Trophoblast cell (in vitro differentiated cells and primary cell): Measurements from ENCODE around the gene PAX8.
A peak's percentile ranks its signal among the peaks of the same experiment; 100 is the strongest.

ENCODE experiments used
- DNase-seq, 2 donors: peaks; one replicate each; pipeline ENCODE4 v3.0.0-alpha.2; 2016
- H2AFZ ChIP-seq: 2 replicates; pipeline ENCODE4 v1.6.1; 2013; ENCODE audit warnings: low read length, moderate library complexity, mild to moderate bottlenecking; ENCODE audit not compliant: insufficient read depth, poor library complexity
- H2AK5ac ChIP-seq: 2 replicates; pipeline ENCODE4 v1.6.1; 2013; ENCODE audit warnings: mild to moderate bottlenecking, low read length
- H2BK120ac ChIP-seq: 2 replicates; pipeline ENCODE4 v1.6.1; 2013; ENCODE audit warnings: low read length, mild to moderate bottlenecking, moderate library complexity; ENCODE audit not compliant: insufficient read depth, poor library complexity
- H2BK12ac ChIP-seq: 2 replicates; pipeline ENCODE4 v1.6.1; 2013; ENCODE audit warnings: mild to moderate bottlenecking, low read length, moderate library complexity
- H2BK5ac ChIP-seq: 2 replicates; pipeline ENCODE4 v1.6.1; 2013; ENCODE audit warnings: low read length, low read depth, moderate library complexity, mild to moderate bottlenecking; ENCODE audit not compliant: poor library complexity
- H3K14ac ChIP-seq: 2 replicates; pipeline ENCODE4 v1.6.1; 2013; ENCODE audit warnings: mild to moderate bottlenecking, low read length
- H3K18ac ChIP-seq: 2 replicates; pipeline ENCODE4 v1.6.1; 2013; ENCODE audit warnings: mild to moderate bottlenecking, low read length
- H3K23ac ChIP-seq: 2 replicates; pipeline ENCODE4 v1.6.1; 2013; ENCODE audit warnings: low read length
- H3K27ac ChIP-seq: 2 replicates; pipeline ENCODE4 v1.5.1; 2013; ENCODE audit warnings: low read depth, mild to moderate bottlenecking, inconsistent platforms, low read length, moderate library complexity
- H3K27me3 ChIP-seq: 2 replicates; pipeline ENCODE4 v1.6.1; 2013; ENCODE audit warnings: inconsistent platforms, mild to moderate bottlenecking, low read length, moderate library complexity; ENCODE audit not compliant: insufficient read depth
- H3K36me3 ChIP-seq, 2 experiments: 1 replicate in 1 of 2; 2 replicates in 1 of 2; pipeline ENCODE4 v1.6.1; 2013; ENCODE audit warnings: low read length in 2 of 2, mild to moderate bottlenecking in 2 of 2, moderate library complexity in 1 of 2; ENCODE audit not compliant: insufficient read depth in 2 of 2, control insufficient read depth in 1 of 2
- H3K4ac ChIP-seq: 2 replicates; pipeline ENCODE4 v1.6.1; 2013; ENCODE audit warnings: low read depth, mild to moderate bottlenecking, low read length, moderate library complexity
- H3K4me1 ChIP-seq, 2 experiments: 1 replicate in 1 of 2; 2 replicates in 1 of 2; pipeline ENCODE4 v1.6.1; 2013; ENCODE audit warnings: low read length in 2 of 2, mild to moderate bottlenecking in 2 of 2, moderate library complexity in 1 of 2; ENCODE audit not compliant: insufficient read depth in 2 of 2, control insufficient read depth in 1 of 2
- H3K4me2 ChIP-seq: 2 replicates; pipeline ENCODE4 v1.6.1; 2013; ENCODE audit warnings: inconsistent platforms, mild to moderate bottlenecking, low read length, moderate library complexity
- H3K4me3 ChIP-seq: 2 replicates; pipeline ENCODE4 v1.5.1; 2013; ENCODE audit warnings: mild to moderate bottlenecking, low read depth, low read length, inconsistent platforms
- H3K79me1 ChIP-seq: one replicate; pipeline ENCODE4 v1.6.1; 2013; ENCODE audit warnings: low read length
- H3K79me2 ChIP-seq: 2 replicates; pipeline ENCODE4 v1.6.1; 2013; ENCODE audit warnings: low read length, mild to moderate bottlenecking; ENCODE audit not compliant: control insufficient read depth, insufficient read depth, poor library complexity
- H3K9ac ChIP-seq: 2 replicates; pipeline ENCODE4 v1.6.1; 2013; ENCODE audit warnings: mild to moderate bottlenecking, low read length
- H3K9me3 ChIP-seq: 2 replicates; pipeline ENCODE4 v1.6.1; 2013; ENCODE audit warnings: low read depth, mild to moderate bottlenecking, control low read depth, inconsistent platforms, low read length; ENCODE audit not compliant: insufficient read depth
- H4K12ac ChIP-seq: 2 replicates; pipeline ENCODE4 v1.6.1; 2013; ENCODE audit warnings: low read depth, mild to moderate bottlenecking, low read length, moderate library complexity
- H4K8ac ChIP-seq: 2 replicates; pipeline ENCODE4 v1.6.1; 2013; ENCODE audit warnings: low read depth, mild to moderate bottlenecking, low read length, moderate library complexity
- H4K91ac ChIP-seq: one replicate; pipeline ENCODE4 v1.6.1; 2013; ENCODE audit warnings: low read depth, mild to moderate bottlenecking, low read length, moderate library complexity
- WGBS: extraction: QIAGEN DNeasy Blood & Tissue Kit; methylation state at CpG from one replicate; pipeline ENCODE4 v1.1.7; 2013; ENCODE audit warnings: missing lambda C conversion rate; ENCODE audit not compliant: insufficient read length, insufficient coverage; ENCODE audit errors: extremely low coverage; 5-methylcytosine and 5-hydroxymethylcytosine counted together

Gene PAX8

GRCh38 chr2:113207021-113207420 is 71.7 kb downstream of the PAX8 start:
- peaks cover 0 to 1% of the 10 kb centered on the region in 2 experiments for H3K36me3 ChIP-seq
- H3K23ac ChIP-seq: no peak overlapping the region
- H2AFZ ChIP-seq: no peak overlapping the region
- H3K9ac ChIP-seq: no peak overlapping the region
- H3K79me2 ChIP-seq: no peaks in the 10 kb centered on the region
- H3K18ac ChIP-seq: no peak overlapping the region
- no peak overlapping the region for H3K4ac ChIP-seq
- no peak overlapping the region for H4K12ac ChIP-seq
- no peak overlapping the region for H3K14ac ChIP-seq
- H4K91ac ChIP-seq: no peak overlapping the region
- no peak overlapping the region for H3K27ac ChIP-seq
- H2BK120ac ChIP-seq: no peak overlapping the region
- DNase-seq: no peak
- H3K27me3 ChIP-seq: no peaks in the 10 kb centered on the region
- H2BK5ac ChIP-seq: no peak overlapping the region
- H3K79me1 ChIP-seq: no peaks in the 10 kb centered on the region
- WGBS: no CpG with 5 or more reads among the region's 2 CpGs
- H3K4me2 ChIP-seq: no peak overlapping the region
- no peaks in the 10 kb centered on the region for H3K9me3 ChIP-seq
- H3K4me1 ChIP-seq: peaks cover 0 to 3% of the 10 kb centered on the region in 2 experiments
- H4K8ac ChIP-seq: no peak overlapping the region
- no peak overlapping the region for H2AK5ac ChIP-seq
- H2BK12ac ChIP-seq: no peak overlapping the region
- H3K4me3 ChIP-seq: no peak overlapping the region

GRCh38 chr2:113206251-113206650 is 72.5 kb downstream of the PAX8 start:
- no peak overlapping the region for H2BK5ac ChIP-seq
- no peaks in the 10 kb centered on the region for H3K79me2 ChIP-seq
- no peaks in the 10 kb centered on the region for H3K9me3 ChIP-seq
- H3K14ac ChIP-seq: no peak overlapping the region
- H3K9ac ChIP-seq: no peak overlapping the region
- DNase-seq: no peak
- H3K4me2 ChIP-seq: no peak overlapping the region
- WGBS: no CpG with 5 or more reads among the region's 6 CpGs
- no peak overlapping the region for H2BK120ac ChIP-seq
- no peak overlapping the region for H3K4ac ChIP-seq
- H2AFZ ChIP-seq: no peak overlapping the region
- no peaks in the 10 kb centered on the region for H3K27me3 ChIP-seq
- no peak overlapping the region for H3K4me3 ChIP-seq
- H4K91ac ChIP-seq: no peak overlapping the region
- no peak overlapping the region for H3K18ac ChIP-seq
- no peak overlapping the region for H3K23ac ChIP-seq
- H4K8ac ChIP-seq: no peak overlapping the region
- H2AK5ac ChIP-seq: no peak overlapping the region
- H3K79me1 ChIP-seq: no peaks in the 10 kb centered on the region
- H2BK12ac ChIP-seq: no peak overlapping the region
- H3K4me1 ChIP-seq: peaks cover 0 to under 1% of the 10 kb centered on the region in 2 experiments
- H4K12ac ChIP-seq: no peak overlapping the region
- H3K36me3 ChIP-seq: peaks cover 6 to 8% of the 10 kb centered on the region in 2 experiments
- no peak overlapping the region for H3K27ac ChIP-seq

DNA sequence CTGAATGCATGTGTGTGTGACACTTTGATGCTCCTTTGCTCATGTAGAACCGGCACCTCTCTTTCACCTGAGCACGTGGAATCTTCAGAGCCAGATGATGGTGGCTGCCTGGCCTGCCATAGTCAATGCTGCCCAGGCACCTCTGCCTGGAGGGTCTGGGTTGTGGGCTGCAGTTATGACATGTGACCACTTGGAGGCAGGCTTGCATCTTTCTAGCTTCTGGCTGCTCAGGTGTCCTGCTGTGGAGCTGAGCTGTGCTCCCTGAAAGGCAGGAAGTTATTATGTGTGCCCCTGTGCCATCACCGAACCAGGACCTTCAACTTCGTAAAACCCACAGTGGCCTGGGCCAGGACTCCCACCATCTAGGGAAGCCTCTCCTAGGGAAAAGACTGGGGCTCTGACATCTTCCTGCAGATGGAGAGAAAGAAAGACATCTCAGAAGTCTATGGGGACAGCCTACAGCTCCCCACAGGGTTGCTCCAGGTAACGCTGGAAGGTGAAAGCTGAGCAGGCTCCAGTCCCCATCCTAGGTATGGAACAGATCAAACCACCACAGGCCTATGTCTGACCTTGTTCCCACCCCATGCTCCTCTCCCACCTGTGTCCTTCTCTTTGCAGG is 74.7 kb downstream of the PAX8 start:
- H3K79me1 ChIP-seq: peaks cover under 1% of the 10 kb centered on the region
- no peak overlapping the region for H2AFZ ChIP-seq
- H3K27ac ChIP-seq: no peak overlapping the region
- H3K79me2 ChIP-seq: no peaks in the 10 kb centered on the region
- H2BK5ac ChIP-seq: no peak overlapping the region
- H3K4me2 ChIP-seq: no peak overlapping the region
- H4K91ac ChIP-seq: no peak overlapping the region
- H3K4ac ChIP-seq: no peak overlapping the region
- H2BK12ac ChIP-seq: no peak overlapping the region
- peak; percentile 75 to 88 for DNase-seq
- no peaks in the 10 kb centered on the region for H3K9me3 ChIP-seq
- no peak overlapping the region for H3K9ac ChIP-seq
- peaks cover 13 to 16% of the 10 kb centered on the region in 2 experiments for H3K36me3 ChIP-seq
- no peak overlapping the region for H3K4me3 ChIP-seq
- no peak overlapping the region for H2BK120ac ChIP-seq
- no peaks in the 10 kb centered on the region for H3K4me1 ChIP-seq
- no peaks in the 10 kb centered on the region for H3K27me3 ChIP-seq
- H4K8ac ChIP-seq: no peak overlapping the region
- no peak overlapping the region for H4K12ac ChIP-seq
- no peak overlapping the region for H3K14ac ChIP-seq
- no peak overlapping the region for H3K23ac ChIP-seq
- no peak overlapping the region for H2AK5ac ChIP-seq
- no CpG with 5 or more reads among the region's 5 CpGs for WGBS
- H3K18ac ChIP-seq: no peak overlapping the region

- H3K18ac ChIP-seq: no peak overlapping the region
- H3K23ac ChIP-seq: no peak overlapping the region
- no peak for DNase-seq
- H2BK5ac ChIP-seq: no peak overlapping the region
- no peaks in the 10 kb centered on the region for H3K27me3 ChIP-seq
- peaks cover 3% of the 10 kb centered on the region in 2 experiments for H3K4me1 ChIP-seq
- H3K36me3 ChIP-seq: peaks cover 13 to 16% of the 10 kb centered on the region in 2 experiments
- H3K9me3 ChIP-seq: no peaks in the 10 kb centered on the region
- no peak overlapping the region for H4K8ac ChIP-seq
- H3K4me2 ChIP-seq: no peak overlapping the region
- H3K27ac ChIP-seq: no peak overlapping the region
- H2BK12ac ChIP-seq: no peak overlapping the region
- no peak overlapping the region for H2AK5ac ChIP-seq
- no peak overlapping the region for H2BK120ac ChIP-seq
- H3K4ac ChIP-seq: no peak overlapping the region
- H3K79me1 ChIP-seq: peaks cover 6% of the 10 kb centered on the region
- no peak overlapping the region for H3K4me3 ChIP-seq
- H2AFZ ChIP-seq: no peak overlapping the region
- H4K12ac ChIP-seq: no peak overlapping the region
- H3K79me2 ChIP-seq: peaks cover 5% of the 10 kb centered on the region
- no peak overlapping the region for H3K14ac ChIP-seq
- H4K91ac ChIP-seq: no peak overlapping the region
- no peak overlapping the region for H3K9ac ChIP-seq
These were observed 75.5 kb downstream of the PAX8 start for GRCh38 chr2:113203217-113203530.
